Renal cortex interstitium (tissue), 15 donors: Measurements from ENCODE around the gene EMC1. TPM values are rescaled to one million over a fixed set of nuclear protein-coding genes. Genes with fewer than 3 reads are reported as not detected.
"Not testable (repeated sequence)": the region's sequence is repeated elsewhere in the genome, so short reads cannot be mapped to it uniquely, and the experiment has no call there.

Experiments used
- DNase-seq, 11 donors: peaks; one replicate each; pipeline ENCODE4 v3.0.0-alpha.2; 2013; ENCODE audit warnings: low read depth in 9 of 11, low spot score in 4 of 11; ENCODE audit errors: extremely low read depth in 1 of 11
- long read RNA-seq, 16 experiments: transcript quantifications; one replicate each; lab custom pipeline, GENCODE V29; 2026
- polyA plus RNA-seq, 3 donors: library from polyadenylated mRNA; unstranded; fragments of 120-200 nt; gene quantifications; one replicate each; pipeline ENCODE4 v1.2.1, GENCODE V29; 2013; ENCODE audit not compliant: insufficient read length in 3 of 3

The EMC1 gene
- 10 to 100 TPM; 47.9 to 51.9 (median 50.9) TPM for polyA plus RNA-seq
- long read RNA-seq, donor 1, full-length matches to known transcripts: 4 of 4 reads
- long read RNA-seq, donor 1, partial matches to known transcripts: 0 of 4 reads
- long read RNA-seq, donor 1, other reads (novel, unspliced or antisense): 0 of 4 reads
- long read RNA-seq, donor 2, full-length matches to known transcripts: 3 of 3 reads
- long read RNA-seq, donor 2, partial matches to known transcripts: 0 of 3 reads
- long read RNA-seq, donor 2, other reads (novel, unspliced or antisense): 0 of 3 reads
- long read RNA-seq, donor 3, full-length matches to known transcripts: 4 of 4 reads
- long read RNA-seq, donor 3, partial matches to known transcripts: 0 of 4 reads
- long read RNA-seq, donor 3, other reads (novel, unspliced or antisense): 0 of 4 reads
- long read RNA-seq, donor 4, full-length matches to known transcripts: 3 of 9 reads
- long read RNA-seq, donor 4, partial matches to known transcripts: 6 of 9 reads
- long read RNA-seq, donor 4, other reads (novel, unspliced or antisense): 0 of 9 reads
- long read RNA-seq, donor 5: 0 reads
- long read RNA-seq, donor 6, full-length matches to known transcripts: 4 of 10 reads
- long read RNA-seq, donor 6, partial matches to known transcripts: 6 of 10 reads
- long read RNA-seq, donor 6, other reads (novel, unspliced or antisense): 0 of 10 reads
- long read RNA-seq, donor 7, full-length matches to known transcripts: 2 of 2 reads
- long read RNA-seq, donor 7, partial matches to known transcripts: 0 of 2 reads
- long read RNA-seq, donor 7, other reads (novel, unspliced or antisense): 0 of 2 reads
- long read RNA-seq, donor 8, full-length matches to known transcripts: 9 of 40 reads
- long read RNA-seq, donor 8, partial matches to known transcripts: 7 of 40 reads
- long read RNA-seq, donor 8, other reads (novel, unspliced or antisense): 24 of 40 reads
- long read RNA-seq, donor 9, full-length matches to known transcripts: 6 of 6 reads
- long read RNA-seq, donor 9, partial matches to known transcripts: 0 of 6 reads
- long read RNA-seq, donor 9, other reads (novel, unspliced or antisense): 0 of 6 reads
- long read RNA-seq, donor 10, full-length matches to known transcripts: 1 of 1 reads
- long read RNA-seq, donor 10, partial matches to known transcripts: 0 of 1 reads
- long read RNA-seq, donor 10, other reads (novel, unspliced or antisense): 0 of 1 reads
- long read RNA-seq, donor 11, full-length matches to known transcripts: 4 of 31 reads
- long read RNA-seq, donor 11, partial matches to known transcripts: 27 of 31 reads
- long read RNA-seq, donor 11, other reads (novel, unspliced or antisense): 0 of 31 reads
- long read RNA-seq, donor 12, full-length matches to known transcripts: 1 of 1 reads
- long read RNA-seq, donor 12, partial matches to known transcripts: 0 of 1 reads
- long read RNA-seq, donor 12, other reads (novel, unspliced or antisense): 0 of 1 reads
- long read RNA-seq, donor 13, full-length matches to known transcripts: 9 of 9 reads
- long read RNA-seq, donor 13, partial matches to known transcripts: 0 of 9 reads
- long read RNA-seq, donor 13, other reads (novel, unspliced or antisense): 0 of 9 reads
- long read RNA-seq, donor 14, full-length matches to known transcripts: 3 of 8 reads
- long read RNA-seq, donor 14, partial matches to known transcripts: 0 of 8 reads
- long read RNA-seq, donor 14, other reads (novel, unspliced or antisense): 5 of 8 reads
- long read RNA-seq, donor 15, full-length matches to known transcripts: 2 of 2 reads
- long read RNA-seq, donor 15, partial matches to known transcripts: 0 of 2 reads
- long read RNA-seq, donor 15, other reads (novel, unspliced or antisense): 0 of 2 reads
- long read RNA-seq, donor 16, full-length matches to known transcripts: 8 of 46 reads
- long read RNA-seq, donor 16, partial matches to known transcripts: 38 of 46 reads
- long read RNA-seq, donor 16, other reads (novel, unspliced or antisense): 0 of 46 reads

- DNase-seq: peak; percentile 72 to 85 (median 78)
Measured at GRCh38 chr1:19251305-19252196, at the start of gene EMC1, which contains the start of gene MRTO4. Gene EMC1, minus strand, starts transcription at chr1:19251524. Its CDS starts 15 bp downstream, at chr1:19251509. Gene MRTO4, plus strand, starts transcription at chr1:19251805. Its CDS starts 31 bp downstream, at chr1:19251836.

- DNase-seq: no peak
Measured at GRCh38 chr1:19300211-19300610, 48.9 kb upstream of the EMC1 start.

- DNase-seq: no peak
Measured at GRCh38 chr1:19294638-19295037, 43.3 kb upstream of the EMC1 start.

GRCh38 chr1:19289244-19289643 is 37.9 kb upstream of the EMC1 start:
- DNase-seq: no peak

- peak in 1 of 11 donors; percentile 15 for DNase-seq
Measured at GRCh38 chr1:19288324-19289241, 37.3 kb upstream of the EMC1 start, which contains the start of gene AKR7A3. Gene AKR7A3, minus strand, starts transcription at chr1:19288770. Its CDS starts 61 bp downstream, at chr1:19288709.

- DNase-seq: no peak
Measured at GRCh38 chr1:19287436-19288185, 36.3 kb upstream of the EMC1 start.

- DNase-seq: not testable (repeated sequence)
Measured at GRCh38 chr1:19285807-19286206, 34.5 kb upstream of the EMC1 start.

GRCh38 chr1:19285366-19285765 is 34.0 kb upstream of the EMC1 start:
- not testable (repeated sequence) for DNase-seq

- no peak for DNase-seq
Measured at GRCh38 chr1:19284881-19285280, 33.6 kb upstream of the EMC1 start.

- DNase-seq: no peak
Measured at GRCh38 chr1:19283891-19284290, 32.6 kb upstream of the EMC1 start.

- DNase-seq: no peak
Measured at GRCh38 chr1:19274636-19275035, 23.3 kb upstream of the EMC1 start.

GRCh38 chr1:19273844-19274531 is 22.7 kb upstream of the EMC1 start:
- DNase-seq: not testable (repeated sequence)

GRCh38 chr1:19273106-19273843 is 22.0 kb upstream of the EMC1 start:
- DNase-seq: no peak

- no peak for DNase-seq
Measured at GRCh38 chr1:19272064-19272463, 20.7 kb upstream of the EMC1 start.
